ENCODE data around the gene CDC34.

Gene CDC34

GRCh38 chr19:579111-579841, 47.7 kb downstream of the CDC34 start:
- Histone ChIP-seq H3K27me3 (ENCODE audit: low read length) (no peaks in the 10 kb centered on the region), H2AFZ (ENCODE audit: low read depth, low read length, severe bottlenecking) (no peak overlapping the region), H3K4me3 (ENCODE audit: insufficient read depth, low read length, poor library complexity, severe bottlenecking) (no peak overlapping the region), H3K9ac (ENCODE audit: low read length) (no peak overlapping the region), H3K36me3 (ENCODE audit: low read length) (no peaks in the 10 kb centered on the region), H4K20me1 (ENCODE audit: low read depth, low read length) (no peaks in the 10 kb centered on the region), H3K79me2 (ENCODE audit: insufficient read depth, low read length) (peaks cover 49% of the 10 kb centered on the region), H3K27ac (ENCODE audit: low read depth, low read length) (no peak overlapping the region), H3F3A (ENCODE audit: insufficient read depth) (no peaks in the 10 kb centered on the region), H3K9me3 (ENCODE audit: insufficient read depth, low read length) (no peaks in the 10 kb centered on the region), H3K9me2 (replicated peaks; ENCODE audit: insufficient read depth, low read length) (no peaks in the 10 kb centered on the region), H3K4me2 (ENCODE audit: low read depth, low read length, poor library complexity, severe bottlenecking) (no peak overlapping the region)
- TF ChIP-seq EZH2phosphoT487 (conservative IDR thresholded peaks at IDR 0.05; ENCODE audit: low read length) (no peak), CTCF (IDR thresholded peaks at IDR 0.05; ENCODE audit: insufficient read depth, low read length, poor library complexity, severe bottlenecking) (no peak)

- no peak overlapping the region for H3K27ac ChIP-seq (ENCODE audit: low read depth, low read length)
- no peaks in the 10 kb centered on the region for H3K9me2 ChIP-seq (replicated peaks; ENCODE audit: insufficient read depth, low read length)
- peaks cover 44% of the 10 kb centered on the region for H3K79me2 ChIP-seq (ENCODE audit: insufficient read depth, low read length)
- no peak for TF ChIP-seq CTCF (IDR thresholded peaks at IDR 0.05; ENCODE audit: insufficient read depth, low read length, poor library complexity, severe bottlenecking)
- no peak for TF ChIP-seq EZH2phosphoT487 (conservative IDR thresholded peaks at IDR 0.05; ENCODE audit: low read length)
- no peaks in the 10 kb centered on the region for H3K27me3 ChIP-seq (ENCODE audit: low read length)
- H3K4me2 ChIP-seq (ENCODE audit: low read depth, low read length, poor library complexity, severe bottlenecking): no peak overlapping the region
- no peaks in the 10 kb centered on the region for H3K9me3 ChIP-seq (ENCODE audit: insufficient read depth, low read length)
- H3F3A ChIP-seq (ENCODE audit: insufficient read depth): no peaks in the 10 kb centered on the region
- H3K4me3 ChIP-seq (ENCODE audit: insufficient read depth, low read length, poor library complexity, severe bottlenecking): no peak overlapping the region
- no peak overlapping the region for H3K9ac ChIP-seq (ENCODE audit: low read length)
- H4K20me1 ChIP-seq (ENCODE audit: low read depth, low read length): no peaks in the 10 kb centered on the region; the same call in 1 of the 2 replicates
- no peak overlapping the region for H2AFZ ChIP-seq (ENCODE audit: low read depth, low read length, severe bottlenecking)
- H3K36me3 ChIP-seq (ENCODE audit: low read length): no peaks in the 10 kb centered on the region
Observed at GRCh38 chr19:579842-580155, 48.2 kb downstream of the CDC34 start.

GRCh38 chr19:580274-580835, 48.8 kb downstream of the CDC34 start:
- H3F3A ChIP-seq (ENCODE audit: insufficient read depth): no peaks in the 10 kb centered on the region
- H3K9ac ChIP-seq (ENCODE audit: low read length): no peak overlapping the region
- no peaks in the 10 kb centered on the region for H3K27me3 ChIP-seq (ENCODE audit: low read length)
- no peak overlapping the region for H3K4me3 ChIP-seq (ENCODE audit: insufficient read depth, low read length, poor library complexity, severe bottlenecking)
- no peaks in the 10 kb centered on the region for H3K9me3 ChIP-seq (ENCODE audit: insufficient read depth, low read length)
- peaks cover 39% of the 10 kb centered on the region for H3K79me2 ChIP-seq (ENCODE audit: insufficient read depth, low read length)
- no peak overlapping the region for H3K4me2 ChIP-seq (ENCODE audit: low read depth, low read length, poor library complexity, severe bottlenecking)
- no peak overlapping the region for H3K27ac ChIP-seq (ENCODE audit: low read depth, low read length)
- no peaks in the 10 kb centered on the region for H3K36me3 ChIP-seq (ENCODE audit: low read length)
- H3K9me2 ChIP-seq (replicated peaks; ENCODE audit: insufficient read depth, low read length): no peaks in the 10 kb centered on the region
- no peak overlapping the region for H2AFZ ChIP-seq (ENCODE audit: low read depth, low read length, severe bottlenecking)
- TF ChIP-seq CTCF (IDR thresholded peaks at IDR 0.05; ENCODE audit: insufficient read depth, low read length, poor library complexity, severe bottlenecking) (no peak), EZH2phosphoT487 (conservative IDR thresholded peaks at IDR 0.05; ENCODE audit: low read length) (no peak)
- no peaks in the 10 kb centered on the region; the same call in 1 of the 2 replicates for H4K20me1 ChIP-seq (ENCODE audit: low read depth, low read length)
